Nephron progenitor cell (in vitro differentiated cells): ENCODE measurements around the gene PDC.

ENCODE experiments used
- DNase-seq: peaks from one replicate; pipeline ENCODE4 v3.0.0; 2021
- H3K27ac Mint-ChIP-seq: 2 replicates; pipeline ENCODE4 v1.8.0; 2021; ENCODE audit warnings: mild to moderate bottlenecking, moderate library complexity, mixed read lengths
- H3K27me3 Mint-ChIP-seq: 2 replicates; pipeline ENCODE4 v1.8.0; 2021; ENCODE audit warnings: mild to moderate bottlenecking, low read depth, mixed read lengths; ENCODE audit not compliant: poor library complexity
- H3K36me3 Mint-ChIP-seq: 2 replicates; pipeline ENCODE4 v1.8.0; 2021; ENCODE audit warnings: low read depth, mixed read lengths
- H3K4me1 Mint-ChIP-seq: 2 replicates; pipeline ENCODE4 v1.8.0; 2021; ENCODE audit warnings: mixed read lengths
- H3K4me3 Mint-ChIP-seq: 2 replicates; pipeline ENCODE4 v1.8.0; 2021; ENCODE audit warnings: mild to moderate bottlenecking, moderate library complexity, mixed read lengths
- H3K9me3 Mint-ChIP-seq: 2 replicates; pipeline ENCODE4 v1.8.0; 2021; ENCODE audit warnings: mild to moderate bottlenecking, moderate library complexity, mixed read lengths
- TF ChIP-seq, protein P1 (sequence below): fragments of 200-600 bp; sonication (generic); IDR thresholded peaks from 2 replicates; pipeline ENCODE4 v1.5.0; 2021; ENCODE audit warnings: antibody characterized with exemption

The PDC gene

DNA sequence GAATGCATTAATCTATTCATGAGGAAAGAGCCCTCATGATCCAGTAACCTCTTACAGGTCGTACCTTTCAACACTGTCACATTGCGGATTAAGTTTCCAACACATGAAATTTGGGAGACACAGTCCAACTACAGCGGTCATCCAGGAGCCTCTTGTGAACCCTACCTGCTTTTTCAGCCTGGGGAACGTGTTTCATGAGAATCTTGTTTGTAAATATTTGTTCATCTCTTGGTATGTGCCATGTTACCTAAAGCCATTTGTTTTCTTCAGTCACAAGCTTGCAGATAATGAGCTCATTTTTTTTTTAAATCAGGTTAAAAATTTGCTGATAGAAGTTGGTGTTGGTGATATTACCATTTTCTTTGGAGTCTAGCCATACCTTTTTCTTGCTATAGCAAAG lies 37.2 kb upstream of the PDC start:
- Mint-ChIP-seq H3K36me3 (no peaks in the 10 kb centered on the region), H3K4me1 (no peaks in the 10 kb centered on the region), H3K27ac (no peak overlapping the region), H3K27me3 (peaks cover 3% of the 10 kb centered on the region), H3K9me3 (no peaks in the 10 kb centered on the region), H3K4me3 (no peak overlapping the region)
- TF ChIP-seq, protein P1, sequence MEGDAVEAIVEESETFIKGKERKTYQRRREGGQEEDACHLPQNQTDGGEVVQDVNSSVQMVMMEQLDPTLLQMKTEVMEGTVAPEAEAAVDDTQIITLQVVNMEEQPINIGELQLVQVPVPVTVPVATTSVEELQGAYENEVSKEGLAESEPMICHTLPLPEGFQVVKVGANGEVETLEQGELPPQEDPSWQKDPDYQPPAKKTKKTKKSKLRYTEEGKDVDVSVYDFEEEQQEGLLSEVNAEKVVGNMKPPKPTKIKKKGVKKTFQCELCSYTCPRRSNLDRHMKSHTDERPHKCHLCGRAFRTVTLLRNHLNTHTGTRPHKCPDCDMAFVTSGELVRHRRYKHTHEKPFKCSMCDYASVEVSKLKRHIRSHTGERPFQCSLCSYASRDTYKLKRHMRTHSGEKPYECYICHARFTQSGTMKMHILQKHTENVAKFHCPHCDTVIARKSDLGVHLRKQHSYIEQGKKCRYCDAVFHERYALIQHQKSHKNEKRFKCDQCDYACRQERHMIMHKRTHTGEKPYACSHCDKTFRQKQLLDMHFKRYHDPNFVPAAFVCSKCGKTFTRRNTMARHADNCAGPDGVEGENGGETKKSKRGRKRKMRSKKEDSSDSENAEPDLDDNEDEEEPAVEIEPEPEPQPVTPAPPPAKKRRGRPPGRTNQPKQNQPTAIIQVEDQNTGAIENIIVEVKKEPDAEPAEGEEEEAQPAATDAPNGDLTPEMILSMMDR, result no peak
- no peak for DNase-seq

GRCh38 chr1:186497651-186498050 lies 36.7 kb upstream of the PDC start:
- no peaks in the 10 kb centered on the region for H3K9me3 Mint-ChIP-seq
- H3K36me3 Mint-ChIP-seq, result no peaks in the 10 kb centered on the region
- H3K4me3 Mint-ChIP-seq, result no peak overlapping the region
- TF ChIP-seq, protein P1, result no peak
- H3K27me3 Mint-ChIP-seq, result peaks cover 3% of the 10 kb centered on the region
- H3K4me1 Mint-ChIP-seq, result no peaks in the 10 kb centered on the region
- no peak overlapping the region for H3K27ac Mint-ChIP-seq
- no peak for DNase-seq

DNA sequence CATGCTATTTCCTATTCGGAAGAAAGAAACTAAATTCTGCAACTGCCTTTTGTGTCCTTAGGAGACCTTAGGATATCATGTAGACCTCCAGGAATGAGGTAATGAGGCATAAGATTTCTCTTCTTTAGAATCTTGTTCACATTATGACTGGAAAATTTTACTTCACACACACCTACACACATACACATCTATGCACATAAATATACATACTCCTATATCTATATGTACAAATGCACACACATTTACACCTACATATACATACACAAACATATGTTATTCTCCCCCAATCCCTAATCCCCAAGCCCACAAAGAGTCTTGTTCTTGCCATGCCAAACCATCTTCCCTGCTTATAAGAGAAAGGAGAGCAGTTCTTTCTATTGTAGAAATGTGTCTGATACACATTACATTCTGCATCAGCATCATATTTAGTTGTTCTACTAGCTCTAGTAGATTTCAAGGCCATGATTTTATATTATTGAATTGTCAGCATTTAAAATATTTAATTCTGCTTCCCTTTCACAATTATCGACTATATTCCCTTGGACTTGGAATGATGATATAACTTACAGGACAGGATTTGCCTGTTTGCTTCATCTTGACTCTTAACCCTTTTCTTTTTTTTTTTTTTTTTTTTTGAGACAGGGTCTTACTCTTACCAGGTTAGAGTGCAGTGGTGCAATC lies 35.4 kb upstream of the PDC start:
- TF ChIP-seq, protein P1, result no peak
- Mint-ChIP-seq H3K4me1 (no peaks in the 10 kb centered on the region), H3K27ac (no peak overlapping the region), H3K4me3 (no peak overlapping the region), H3K36me3 (no peaks in the 10 kb centered on the region), H3K27me3 (peaks cover 3% of the 10 kb centered on the region), H3K9me3 (no peaks in the 10 kb centered on the region)
- no peak for DNase-seq

GRCh38 chr1:186494832-186495271 lies 33.9 kb upstream of the PDC start:
- no peaks in the 10 kb centered on the region for H3K36me3 Mint-ChIP-seq
- H3K4me1 Mint-ChIP-seq, result no peaks in the 10 kb centered on the region
- H3K4me3 Mint-ChIP-seq, result no peak overlapping the region
- no peaks in the 10 kb centered on the region for H3K27me3 Mint-ChIP-seq
- TF ChIP-seq, protein P1, result no peak
- H3K9me3 Mint-ChIP-seq, result no peaks in the 10 kb centered on the region
- no peak for DNase-seq
- H3K27ac Mint-ChIP-seq, result no peak overlapping the region

DNA sequence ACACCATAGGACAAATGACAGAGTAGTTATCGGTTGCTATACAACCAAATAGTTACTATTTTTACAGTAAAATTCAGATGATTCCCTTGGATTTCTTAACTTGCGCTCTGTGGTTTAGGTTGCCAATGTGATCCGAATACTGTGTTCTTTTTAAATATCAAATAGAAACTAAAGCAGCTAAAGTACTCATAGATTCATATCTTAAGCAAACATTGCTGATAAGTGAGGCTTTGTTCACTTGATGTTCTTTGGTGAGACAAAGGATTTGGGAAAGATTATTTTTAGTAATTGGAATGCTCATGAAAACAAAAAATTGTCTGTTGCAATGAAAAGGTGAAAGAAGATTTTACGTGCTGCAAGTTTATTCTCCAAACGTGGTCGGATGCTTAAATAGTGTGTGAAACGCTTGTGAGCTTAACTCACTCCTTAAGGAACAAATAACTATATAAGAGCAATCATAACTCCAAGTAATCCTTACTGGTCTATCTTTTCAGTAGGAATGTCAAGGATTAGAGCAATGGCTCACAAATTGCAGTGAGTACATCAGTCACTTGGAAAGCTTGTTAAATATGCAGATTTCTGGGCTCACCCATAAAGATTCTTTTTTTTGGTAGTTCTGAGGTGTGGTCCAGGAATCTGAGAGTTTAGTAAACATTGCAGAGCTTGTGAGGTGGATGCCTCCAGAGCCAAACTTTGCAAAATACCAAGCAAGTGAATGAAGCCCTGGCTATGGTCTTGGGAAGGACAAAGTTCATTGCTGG lies 31.8 kb upstream of the PDC start:
- DNase-seq, result no peak

More for the DNA sequence above, 31.8 kb upstream of the PDC start:
- TF ChIP-seq, protein P1, result no peak
- no peak overlapping the region for H3K4me3 Mint-ChIP-seq
- no peaks in the 10 kb centered on the region for H3K36me3 Mint-ChIP-seq
- H3K9me3 Mint-ChIP-seq, result no peaks in the 10 kb centered on the region
- H3K27ac Mint-ChIP-seq, result no peak overlapping the region
- H3K27me3 Mint-ChIP-seq, result peaks cover 6% of the 10 kb centered on the region
- H3K4me1 Mint-ChIP-seq, result no peaks in the 10 kb centered on the region
